HL-60 (cell line): ENCODE measurements around the gene SOS2.

Experiments used
- GABPA ChIP-seq: IDR thresholded peaks from 2 replicates; pipeline ENCODE4 v1.6.1; 2012; ENCODE audit warnings: low read depth
- POLR2AphosphoS5 ChIP-seq: IDR thresholded peaks from 2 replicates; pipeline ENCODE4 v1.6.1; 2012; ENCODE audit warnings: low read depth
- SPI1 ChIP-seq: IDR thresholded peaks from 2 replicates; pipeline ENCODE4 v1.6.1; 2012; ENCODE audit warnings: low read depth, mild to moderate bottlenecking, borderline replicate concordance
- TF ChIP-seq, protein P1 (sequence below): IDR thresholded peaks from one replicate; pipeline ENCODE4 v1.5.1; 2011; ENCODE audit warnings: low read length, control low read depth, inconsistent platforms; ENCODE audit not compliant: insufficient read depth
- TF ChIP-seq, protein P2 (sequence below): IDR thresholded peaks from 2 replicates; pipeline ENCODE4 v1.6.1; 2012; ENCODE audit warnings: low read depth; ENCODE audit not compliant: insufficient replicate concordance

DNA sequence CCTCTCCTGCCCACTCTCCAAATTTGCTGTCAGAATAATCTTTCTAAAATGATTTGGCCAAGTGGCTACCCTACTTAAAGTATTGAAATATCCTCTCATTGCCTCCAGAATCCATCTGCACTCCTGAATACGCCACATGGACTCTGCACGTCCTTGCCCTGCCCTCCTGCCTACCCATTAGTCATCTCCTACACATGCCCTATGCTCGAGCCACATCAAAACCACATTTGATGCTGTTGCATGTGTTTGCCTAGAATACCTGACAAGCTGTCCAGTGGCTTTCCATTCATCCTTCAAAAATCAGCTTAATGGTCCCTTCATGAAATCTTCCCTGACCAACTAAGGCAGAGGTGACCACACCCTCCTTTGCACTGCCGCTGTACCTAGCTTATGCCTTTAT lies 132.0 kb downstream of the SOS2 start:
- TF ChIP-seq, protein P1, sequence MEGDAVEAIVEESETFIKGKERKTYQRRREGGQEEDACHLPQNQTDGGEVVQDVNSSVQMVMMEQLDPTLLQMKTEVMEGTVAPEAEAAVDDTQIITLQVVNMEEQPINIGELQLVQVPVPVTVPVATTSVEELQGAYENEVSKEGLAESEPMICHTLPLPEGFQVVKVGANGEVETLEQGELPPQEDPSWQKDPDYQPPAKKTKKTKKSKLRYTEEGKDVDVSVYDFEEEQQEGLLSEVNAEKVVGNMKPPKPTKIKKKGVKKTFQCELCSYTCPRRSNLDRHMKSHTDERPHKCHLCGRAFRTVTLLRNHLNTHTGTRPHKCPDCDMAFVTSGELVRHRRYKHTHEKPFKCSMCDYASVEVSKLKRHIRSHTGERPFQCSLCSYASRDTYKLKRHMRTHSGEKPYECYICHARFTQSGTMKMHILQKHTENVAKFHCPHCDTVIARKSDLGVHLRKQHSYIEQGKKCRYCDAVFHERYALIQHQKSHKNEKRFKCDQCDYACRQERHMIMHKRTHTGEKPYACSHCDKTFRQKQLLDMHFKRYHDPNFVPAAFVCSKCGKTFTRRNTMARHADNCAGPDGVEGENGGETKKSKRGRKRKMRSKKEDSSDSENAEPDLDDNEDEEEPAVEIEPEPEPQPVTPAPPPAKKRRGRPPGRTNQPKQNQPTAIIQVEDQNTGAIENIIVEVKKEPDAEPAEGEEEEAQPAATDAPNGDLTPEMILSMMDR = no peak
- TF ChIP-seq POLR2AphosphoS5 (no peak), GABPA (no peak), SPI1 (no peak)
- TF ChIP-seq, protein P2, sequence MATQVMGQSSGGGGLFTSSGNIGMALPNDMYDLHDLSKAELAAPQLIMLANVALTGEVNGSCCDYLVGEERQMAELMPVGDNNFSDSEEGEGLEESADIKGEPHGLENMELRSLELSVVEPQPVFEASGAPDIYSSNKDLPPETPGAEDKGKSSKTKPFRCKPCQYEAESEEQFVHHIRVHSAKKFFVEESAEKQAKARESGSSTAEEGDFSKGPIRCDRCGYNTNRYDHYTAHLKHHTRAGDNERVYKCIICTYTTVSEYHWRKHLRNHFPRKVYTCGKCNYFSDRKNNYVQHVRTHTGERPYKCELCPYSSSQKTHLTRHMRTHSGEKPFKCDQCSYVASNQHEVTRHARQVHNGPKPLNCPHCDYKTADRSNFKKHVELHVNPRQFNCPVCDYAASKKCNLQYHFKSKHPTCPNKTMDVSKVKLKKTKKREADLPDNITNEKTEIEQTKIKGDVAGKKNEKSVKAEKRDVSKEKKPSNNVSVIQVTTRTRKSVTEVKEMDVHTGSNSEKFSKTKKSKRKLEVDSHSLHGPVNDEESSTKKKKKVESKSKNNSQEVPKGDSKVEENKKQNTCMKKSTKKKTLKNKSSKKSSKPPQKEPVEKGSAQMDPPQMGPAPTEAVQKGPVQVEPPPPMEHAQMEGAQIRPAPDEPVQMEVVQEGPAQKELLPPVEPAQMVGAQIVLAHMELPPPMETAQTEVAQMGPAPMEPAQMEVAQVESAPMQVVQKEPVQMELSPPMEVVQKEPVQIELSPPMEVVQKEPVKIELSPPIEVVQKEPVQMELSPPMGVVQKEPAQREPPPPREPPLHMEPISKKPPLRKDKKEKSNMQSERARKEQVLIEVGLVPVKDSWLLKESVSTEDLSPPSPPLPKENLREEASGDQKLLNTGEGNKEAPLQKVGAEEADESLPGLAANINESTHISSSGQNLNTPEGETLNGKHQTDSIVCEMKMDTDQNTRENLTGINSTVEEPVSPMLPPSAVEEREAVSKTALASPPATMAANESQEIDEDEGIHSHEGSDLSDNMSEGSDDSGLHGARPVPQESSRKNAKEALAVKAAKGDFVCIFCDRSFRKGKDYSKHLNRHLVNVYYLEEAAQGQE = no peak
